Left cardiac atrium (tissue), 4 donors: Measurements from ENCODE around the gene SMOC1. TPM values are rescaled to one million over a fixed set of nuclear protein-coding genes. Genes with fewer than 3 reads are reported as not detected.
"Not testable (repeated sequence)": the region's sequence is repeated elsewhere in the genome, so short reads cannot be mapped to it uniquely, and the experiment has no call there.

ENCODE experiments used
- ATAC-seq, 2 donors: fragments of 200-7000 bp; cut with Tn5 transposase; one replicate each; pipeline ENCODE4 v1.9.1; 2020; ENCODE audit warnings: mild to moderate bottlenecking in 2 of 2, moderate library complexity in 2 of 2
- DNase-seq: peaks from one replicate; pipeline ENCODE4 v3.0.0-alpha.2; 2020
- intact Hi-C, 2 donors: fragments of 100-400 bp; cut with DNase I; formaldehyde crosslinking; loops; one replicate each; pipeline versions ENCODE4 v1.14.1 to v1.15.1; 2022 to 2023
- total RNA-seq, 2 donors: library from RNA; stranded (reverse); fragmentation: NEBNext Ultra II Directional; extraction: Animal tissue kit (Norgen Biotek cat#: 25700); gene quantifications; one replicate each; pipeline ENCODE4 v1.2.1, GENCODE V29; 2021
- donor health status: DM: no; HTN: yes; CAD: no.
- donor health status: DM: no; HTN: yes; CAD: no; lungs with severe emphysema.
- donor health status: DM: yes; HTN: yes; CAD: no.
- donor health status: Dilated cardiomyopathy.

SMOC1 gene
- total RNA-seq, 2 donors from 2014 or later, result 5.4 to 14.9 TPM

GRCh38 chr14:69887740-69888657, 8.8 kb downstream of the SMOC1 start:
- DNase-seq, result no peak
- intact Hi-C loops, result no loop called here
- peak in 1 of 2 donors; percentile 32 for ATAC-seq

GRCh38 chr14:69891422-69891821, 12.2 kb downstream of the SMOC1 start:
- DNase-seq, result no peak
- intact Hi-C loops, result no loop called here
- ATAC-seq, result no peak

- DNase-seq, result no peak
- no peak for ATAC-seq
- intact Hi-C loops, result no loop called here
Measured at GRCh38 chr14:69895109-69895508, 15.9 kb downstream of the SMOC1 start.

- DNase-seq (no peak), ATAC-seq (no peak)
- intact Hi-C loops, result no loop called here
Measured at GRCh38 chr14:69896080-69896479, 16.9 kb downstream of the SMOC1 start.

GRCh38 chr14:69896972-69897371, 17.8 kb downstream of the SMOC1 start:
- DNase-seq (no peak), ATAC-seq (no peak)
- intact Hi-C loops, result no loop called here

- no peak for ATAC-seq
- DNase-seq, result no peak
- intact Hi-C loops, result no loop called here
Measured at GRCh38 chr14:69900603-69901002, 21.4 kb downstream of the SMOC1 start.

- ATAC-seq, result peak in 1 of 2 donors; percentile 68
- no peak for DNase-seq
- intact Hi-C loops, result no loop called here
Measured at GRCh38 chr14:69901113-69901951, 22.1 kb downstream of the SMOC1 start.

GRCh38 chr14:69903046-69903445, 23.8 kb downstream of the SMOC1 start:
- ATAC-seq, intact Hi-C loops, DNase-seq: not testable (repeated sequence)

- no peak for DNase-seq
- no peak for ATAC-seq
- intact Hi-C loops, result no loop called here
Measured at GRCh38 chr14:69904246-69904645, 25.0 kb downstream of the SMOC1 start.

- intact Hi-C loops, result no loop called here
- ATAC-seq (no peak), DNase-seq (no peak)
Measured at GRCh38 chr14:69906201-69906600, 27.0 kb downstream of the SMOC1 start.

- intact Hi-C loops, result no loop called here
- DNase-seq (no peak), ATAC-seq (no peak)
Measured at GRCh38 chr14:69909826-69910550, 30.8 kb downstream of the SMOC1 start.

- DNase-seq (no peak), ATAC-seq (no peak)
- intact Hi-C loops, result no loop called here
Measured at GRCh38 chr14:69910871-69911270, 31.7 kb downstream of the SMOC1 start.

GRCh38 chr14:69913686-69914085, 34.5 kb downstream of the SMOC1 start:
- intact Hi-C loops, result no loop called here
- ATAC-seq (no peak), DNase-seq (no peak)

- no peak for ATAC-seq
- intact Hi-C loops, result no loop called here
- DNase-seq, result no peak
Measured at GRCh38 chr14:69916396-69916795, 37.2 kb downstream of the SMOC1 start.

GRCh38 chr14:69917287-69917686, 38.1 kb downstream of the SMOC1 start:
- DNase-seq (no peak), ATAC-seq (no peak)
- intact Hi-C loops, result no loop called here

- ATAC-seq (no peak), DNase-seq (no peak)
- intact Hi-C loops, result no loop called here
Measured at GRCh38 chr14:69919815-69920214, 40.6 kb downstream of the SMOC1 start.

- ATAC-seq (peak in 1 of 2 donors; percentile 12), DNase-seq (no peak)
- intact Hi-C loops, result no loop called here
Measured at GRCh38 chr14:69921052-69921451, 41.8 kb downstream of the SMOC1 start.

- no peak for DNase-seq
- intact Hi-C loops, result no loop called here
- ATAC-seq, result no peak
Measured at GRCh38 chr14:69922198-69922597, 43.0 kb downstream of the SMOC1 start.

GRCh38 chr14:69924201-69924600, 45.0 kb downstream of the SMOC1 start:
- ATAC-seq (no peak), DNase-seq (no peak)
- intact Hi-C loops, result no loop called here

GRCh38 chr14:69928111-69928523, 48.9 kb downstream of the SMOC1 start:
- intact Hi-C loops, result no loop called here
- DNase-seq (peak; percentile 53), ATAC-seq (peak in 1 of 2 donors; percentile 76)
